ENCODE results near the gene PPIP5K2.

GRCh38 chr5:103112910-103113309 lies 7.2 kb upstream of the PPIP5K2 start:
- no peak for TF ChIP-seq CTCF (IDR thresholded peaks at IDR 0.05)
- TF ChIP-seq POLR2A (IDR thresholded peaks at IDR 0.05) = no peak

Measured in body of pancreas (tissue), 4 donors.